SU-DHL-6 (cell line): ENCODE measurements around the gene SLC4A7.

ENCODE experiments used
- EZH2phosphoT487 ChIP-seq: fragments of 200-600 bp; sonication (generic), shearing (Covaris generic); conservative IDR thresholded peaks from 2 replicates; pipeline ENCODE4 v1.6.1; 2018; ENCODE audit warnings: mild to moderate bottlenecking, antibody characterized with exemption, low read length, moderate library complexity, mixed read lengths
- TF ChIP-seq, protein P1 (sequence below): fragments of 200-600 bp; sonication (generic); IDR thresholded peaks from one replicate; pipeline ENCODE4 v1.5.1; 2017; ENCODE audit warnings: antibody characterized with exemption, mild to moderate bottlenecking, low read length, moderate library complexity; ENCODE audit not compliant: insufficient read depth, poor library complexity, severe bottlenecking

DNA sequence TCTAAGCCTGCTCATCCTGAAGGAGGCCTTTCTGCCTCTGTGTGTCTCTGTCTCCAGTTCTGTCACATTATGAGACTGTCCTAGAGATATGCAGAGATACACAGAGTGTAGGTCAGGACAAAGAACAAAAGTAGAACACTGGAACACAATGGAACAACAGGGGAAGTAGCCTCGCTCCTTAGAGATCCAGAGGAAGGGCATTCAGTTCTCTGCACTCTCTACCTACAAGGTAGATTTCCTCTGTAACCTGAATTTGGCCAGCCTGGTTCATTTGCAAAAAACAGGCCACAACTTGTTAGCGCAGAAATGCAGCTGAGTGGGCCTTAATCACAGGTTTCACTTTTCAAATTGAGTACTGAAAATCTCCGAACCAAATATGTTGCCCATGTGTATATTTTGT, 134.4 kb downstream of the SLC4A7 start:
- TF ChIP-seq EZH2phosphoT487, result no peak
- TF ChIP-seq, protein P1, sequence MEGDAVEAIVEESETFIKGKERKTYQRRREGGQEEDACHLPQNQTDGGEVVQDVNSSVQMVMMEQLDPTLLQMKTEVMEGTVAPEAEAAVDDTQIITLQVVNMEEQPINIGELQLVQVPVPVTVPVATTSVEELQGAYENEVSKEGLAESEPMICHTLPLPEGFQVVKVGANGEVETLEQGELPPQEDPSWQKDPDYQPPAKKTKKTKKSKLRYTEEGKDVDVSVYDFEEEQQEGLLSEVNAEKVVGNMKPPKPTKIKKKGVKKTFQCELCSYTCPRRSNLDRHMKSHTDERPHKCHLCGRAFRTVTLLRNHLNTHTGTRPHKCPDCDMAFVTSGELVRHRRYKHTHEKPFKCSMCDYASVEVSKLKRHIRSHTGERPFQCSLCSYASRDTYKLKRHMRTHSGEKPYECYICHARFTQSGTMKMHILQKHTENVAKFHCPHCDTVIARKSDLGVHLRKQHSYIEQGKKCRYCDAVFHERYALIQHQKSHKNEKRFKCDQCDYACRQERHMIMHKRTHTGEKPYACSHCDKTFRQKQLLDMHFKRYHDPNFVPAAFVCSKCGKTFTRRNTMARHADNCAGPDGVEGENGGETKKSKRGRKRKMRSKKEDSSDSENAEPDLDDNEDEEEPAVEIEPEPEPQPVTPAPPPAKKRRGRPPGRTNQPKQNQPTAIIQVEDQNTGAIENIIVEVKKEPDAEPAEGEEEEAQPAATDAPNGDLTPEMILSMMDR, result no peak
